ENCODE measurements around the gene ZNF234.
"Not testable (repeated sequence)": the region's sequence is repeated elsewhere in the genome, so short reads cannot be mapped to it uniquely, and the experiment has no call there.

ZNF234 gene

DNA sequence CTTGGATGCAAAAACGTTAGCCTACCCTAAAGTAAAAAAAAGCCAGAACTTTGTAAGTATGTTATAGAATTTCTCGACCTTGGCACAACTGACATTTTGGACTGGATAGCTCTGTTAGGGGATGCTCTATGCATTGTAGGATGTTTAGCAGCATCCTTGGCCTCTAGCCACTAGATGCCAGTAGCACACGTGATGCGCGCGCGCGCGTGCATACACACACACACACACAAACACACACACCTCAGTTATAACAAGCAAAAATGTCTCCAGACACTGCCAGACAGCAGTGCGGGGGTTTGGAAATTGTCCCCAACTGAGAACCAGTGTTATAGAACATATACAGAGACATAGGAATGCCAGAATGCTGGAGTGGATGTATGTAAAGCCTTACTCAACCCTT lies 40.8 kb downstream of the ZNF234 start:
- no peak for DNase-seq

DNA sequence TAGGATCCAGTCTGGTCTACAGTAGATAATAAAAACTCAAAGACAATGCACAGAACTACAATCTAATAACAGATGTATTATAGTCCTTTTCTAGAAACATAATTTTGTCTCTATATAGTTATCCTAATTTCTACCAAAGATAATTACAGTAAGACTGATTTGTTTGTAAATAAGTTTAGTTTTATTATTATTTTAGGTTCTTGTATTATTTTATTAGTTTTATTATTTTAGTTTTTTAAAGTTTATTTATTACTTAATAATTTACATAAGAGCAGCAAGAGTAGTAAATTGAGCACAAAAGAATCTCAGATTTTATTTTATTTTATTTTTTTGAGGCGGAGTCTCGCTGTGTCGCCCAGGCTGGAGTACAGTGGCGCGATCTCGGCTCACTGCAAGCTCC lies 48.7 kb downstream of the ZNF234 start:
- DNase-seq = no peak

DNA sequence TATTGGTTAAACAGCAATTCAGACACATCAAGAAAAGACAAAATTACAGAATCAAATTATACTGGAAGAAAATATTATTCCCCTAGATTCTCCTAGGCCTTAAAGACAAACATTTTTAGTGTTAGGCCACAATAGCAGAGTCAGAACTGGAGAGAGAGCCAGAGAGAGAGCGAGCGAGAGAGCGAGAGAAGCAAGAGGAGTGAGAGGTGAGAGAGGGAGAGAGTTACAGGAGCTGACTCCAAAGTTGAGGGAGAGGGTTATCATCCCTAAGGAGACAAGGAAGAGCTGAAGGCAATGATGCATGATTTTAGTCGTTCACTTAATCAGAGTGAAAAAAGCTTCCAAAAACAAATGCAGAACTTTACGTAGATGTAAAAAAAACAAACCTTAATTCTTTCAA lies 50.8 kb downstream of the ZNF234 start:
- DNase-seq = no peak

DNA sequence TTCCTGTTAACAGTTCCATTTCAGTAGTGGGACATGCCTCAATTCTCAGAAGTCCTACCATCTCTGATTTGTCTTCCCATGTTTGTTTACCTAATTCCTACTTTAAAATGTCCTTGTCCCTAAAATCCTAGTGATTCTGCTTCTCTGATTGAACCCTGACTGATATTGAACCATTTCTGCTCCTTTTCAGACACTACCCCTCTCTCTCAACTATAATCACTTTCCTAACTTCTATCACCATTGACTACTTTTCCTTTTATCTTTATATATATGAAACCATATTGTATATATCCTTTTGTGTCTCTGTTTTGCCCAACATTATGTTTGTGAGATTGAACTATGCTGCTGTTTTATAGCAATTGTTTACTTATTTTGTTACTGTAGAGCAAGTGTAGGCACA lies 55.4 kb downstream of the ZNF234 start:
- DNase-seq = no peak

DNA sequence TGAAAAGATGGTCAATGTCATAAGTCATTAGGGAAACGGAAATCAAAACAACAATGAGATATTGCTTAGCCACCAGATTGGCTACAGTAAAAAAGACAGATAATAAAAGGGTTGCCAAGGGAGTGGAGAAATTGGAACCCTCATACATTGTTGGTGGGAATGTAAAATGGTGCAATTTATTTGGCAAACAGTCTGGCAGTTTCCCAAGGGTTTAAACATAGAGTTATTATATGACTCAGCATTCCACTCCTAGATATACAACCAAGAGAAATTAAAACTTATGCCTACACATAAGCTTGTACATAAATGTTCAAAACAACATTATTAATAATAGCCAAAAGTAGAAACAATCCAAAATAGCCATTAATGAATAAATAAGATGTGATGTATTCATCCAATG lies 61.1 kb downstream of the ZNF234 start:
- no peak for DNase-seq

DNA sequence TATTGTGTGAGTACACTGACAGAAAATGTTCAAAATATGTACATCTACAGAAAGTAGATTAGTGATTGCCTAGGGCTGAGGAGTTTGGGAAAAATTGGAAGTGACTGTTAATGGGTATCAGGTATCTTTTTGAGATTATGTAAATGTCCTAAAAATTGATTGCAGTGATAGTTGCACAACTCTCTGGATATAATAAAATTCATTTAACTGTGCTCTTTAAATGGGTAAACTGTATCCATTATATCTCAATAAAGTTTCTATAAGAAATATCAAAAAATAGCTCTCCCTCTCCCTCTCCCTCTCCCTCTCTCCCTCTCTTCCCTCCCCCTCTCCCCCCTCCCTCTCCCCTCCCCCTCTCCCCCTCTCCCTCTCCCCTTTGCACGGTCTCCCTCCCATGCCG lies 61.6 kb downstream of the ZNF234 start:
- DNase-seq = no peak

DNA sequence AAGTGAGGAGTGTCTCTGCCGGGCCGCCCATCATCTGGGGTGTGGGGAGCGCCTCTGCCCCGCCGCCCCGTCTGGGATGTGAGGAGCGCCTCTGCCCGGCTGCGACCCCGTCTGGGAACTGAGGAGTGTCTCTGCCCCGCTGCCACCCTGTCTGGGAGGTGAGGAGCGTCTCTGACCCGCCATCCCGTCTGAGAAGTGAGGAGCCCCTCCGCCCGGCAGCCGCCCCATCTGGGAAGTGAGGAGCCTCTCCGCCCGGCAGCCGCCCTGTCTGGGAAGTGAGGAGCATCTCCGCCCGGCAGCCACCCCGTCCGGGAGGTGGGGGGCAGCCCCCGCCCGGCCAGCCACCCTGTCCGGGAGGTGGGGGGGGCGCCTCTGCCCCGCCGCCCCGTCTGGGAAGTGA lies 62.5 kb downstream of the ZNF234 start:
- DNase-seq = not testable (repeated sequence)

DNA sequence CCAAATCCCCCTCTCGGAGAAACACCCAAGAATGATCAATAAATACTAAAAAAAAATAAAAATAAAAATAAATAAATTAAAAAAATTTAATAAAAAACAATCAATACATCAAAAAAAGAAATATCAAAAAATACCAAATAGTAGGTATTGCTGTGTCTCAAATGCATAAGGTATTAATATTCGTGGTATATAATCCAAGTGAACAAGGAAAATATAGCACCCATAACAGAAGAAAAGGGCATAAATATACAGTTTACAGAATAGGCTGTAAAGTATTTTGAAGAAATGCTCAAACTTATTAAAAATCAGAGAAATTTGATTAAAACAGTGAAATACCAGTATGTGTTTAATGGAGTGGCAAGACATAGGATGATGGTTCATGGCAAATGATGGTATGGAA lies 63.4 kb downstream of the ZNF234 start:
- no peak for DNase-seq

DNA sequence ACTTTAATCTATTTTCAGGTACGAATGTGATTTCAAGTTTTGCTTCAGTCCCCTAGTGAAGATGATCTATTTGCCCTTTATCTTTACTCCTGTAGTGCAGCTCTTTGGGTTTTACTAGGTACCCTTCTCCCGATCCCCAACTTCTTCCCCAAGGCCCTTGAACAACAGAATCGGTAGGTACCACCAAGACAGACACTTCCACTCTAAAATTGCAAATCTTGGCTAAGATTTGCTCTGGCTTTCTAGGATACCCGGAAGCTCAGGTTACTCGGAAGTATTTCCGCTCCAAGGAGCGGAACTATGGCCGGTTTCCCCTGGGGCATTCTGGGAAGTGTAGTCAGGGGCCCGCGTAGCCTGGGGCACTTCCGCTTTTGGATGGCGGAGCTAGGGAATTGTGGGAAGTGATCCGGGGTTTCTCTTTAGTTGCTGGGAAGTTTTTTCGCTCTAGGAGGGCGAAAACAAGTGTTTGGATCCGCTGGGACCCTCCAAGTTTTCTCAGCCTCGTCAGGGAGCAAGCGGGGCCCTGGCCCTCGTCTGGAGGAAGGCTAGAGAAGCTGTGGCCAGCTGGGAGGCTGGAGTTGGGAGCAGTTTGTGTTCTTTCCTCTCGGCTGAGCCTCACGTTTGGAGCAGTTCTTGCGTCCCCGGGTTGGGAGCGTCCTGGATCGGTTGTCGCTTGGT lies 65.9 kb downstream of the ZNF234 start:
- DNase-seq = peak; percentile 89

All from NCI-H774 (cell line).